Esophagus squamous epithelium (tissue), 4 donors: ENCODE data around the gene MAD1L1.

Source experiments
- CTCF ChIP-seq, 6 experiments: fragments of 450-650 bp in 4 of 6; fragments of 200-600 bp in 2 of 6; sonication (generic) in 2 of 6; IDR thresholded peaks; one replicate each; pipeline ENCODE4 v1.5.1; 2016 to 2019; ENCODE audit warnings: antibody characterized with exemption in 6 of 6, mild to moderate bottlenecking in 4 of 6, moderate library complexity in 4 of 6
- POLR2A ChIP-seq, 4 donors: fragments of 450-650 bp; IDR thresholded peaks; one replicate each; pipeline ENCODE4 v1.6.1; 2017; ENCODE audit warnings: antibody characterized with exemption in 4 of 4, mild to moderate bottlenecking in 4 of 4, moderate library complexity in 3 of 4

GRCh38 chr7:2197436-2198155, 35.1 kb downstream of the MAD1L1 start:
- no peak for TF ChIP-seq CTCF (IDR thresholded peaks at IDR 0.05)
- no peak for TF ChIP-seq POLR2A (IDR thresholded peaks at IDR 0.05)
